Activated T-cell treated with anti-CD3 and anti-CD28 coated beads, Interleukin-2, amount 50 U/mL, for 4 hours (primary cell): ENCODE data around the gene MAB21L2. TPM values are rescaled to one million over a fixed set of nuclear protein-coding genes. Genes with fewer than 3 reads are reported as not detected.
"Not testable (repeated sequence)": the region's sequence is repeated elsewhere in the genome, so short reads cannot be mapped to it uniquely, and the experiment has no call there.

Experiments
- ATAC-seq, 2 donors: fragments of 200-7000 bp; cut with Tn5 transposase; one replicate each; pipeline ENCODE4 v1.10.0; 2021
- DNase-seq: peaks from one replicate; pipeline ENCODE4 v3.0.0-alpha.2; 2020
- H3K27me3 Mint-ChIP-seq: one replicate; pipeline ENCODE4 v1.8.0; 2021; ENCODE audit warnings: low read depth, mixed read lengths
- H3K36me3 Mint-ChIP-seq: one replicate; pipeline ENCODE4 v1.8.0; 2022; ENCODE audit warnings: mixed read lengths; ENCODE audit not compliant: insufficient read depth
- H3K4me1 Mint-ChIP-seq: one replicate; pipeline ENCODE4 v1.8.0; 2021; ENCODE audit warnings: low read depth, mixed read lengths
- H3K4me3 Mint-ChIP-seq: one replicate; pipeline ENCODE4 v1.8.0; 2021; ENCODE audit warnings: mild to moderate bottlenecking, moderate library complexity, mixed read lengths
- H3K9me3 Mint-ChIP-seq: one replicate; pipeline ENCODE4 v1.8.0; 2021; ENCODE audit warnings: mixed read lengths
- total RNA-seq, 3 donors: library from RNA; stranded (reverse); gene quantifications; one replicate each; pipeline ENCODE4 v1.2.1, GENCODE V29; 2021

The MAB21L2 gene
- not detected for total RNA-seq

DNA sequence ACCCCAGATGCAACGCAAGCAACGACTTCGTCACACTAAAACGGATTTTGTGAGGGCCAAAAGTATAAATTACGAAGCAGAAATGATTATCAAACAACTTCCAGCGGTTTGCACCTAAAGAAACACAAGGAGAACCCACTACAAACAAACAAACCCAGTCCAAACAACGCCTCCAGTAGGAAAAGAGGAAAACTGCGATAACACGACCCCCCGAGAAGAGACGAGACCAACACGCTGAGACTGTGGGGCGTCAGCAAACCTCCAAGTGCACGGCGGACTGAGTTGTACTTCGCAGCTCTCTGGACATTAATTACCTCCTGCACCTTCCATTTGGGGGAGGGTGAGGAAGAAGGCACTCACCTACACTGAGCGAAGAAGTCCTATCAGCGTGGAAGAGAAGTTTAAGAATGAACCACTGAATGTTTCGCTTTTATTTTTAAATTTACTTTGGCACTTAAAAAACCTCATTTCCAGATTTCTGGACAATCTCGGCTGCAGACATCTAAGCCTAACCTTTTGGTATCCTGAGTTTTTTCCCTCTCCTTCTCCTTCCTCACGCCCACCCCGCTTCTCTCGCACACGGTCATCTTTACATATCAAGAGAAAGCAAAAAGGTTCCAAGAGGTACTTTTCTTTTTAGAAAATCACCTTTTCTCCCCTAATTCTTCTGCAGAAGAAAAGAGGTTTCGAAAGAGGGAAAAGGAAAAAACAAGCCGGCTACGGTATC, at the start of gene MAB21L2:
MAB21L2 (plus strand) TSS at position 6 of the 727 bp plus-strand sequence. CDS start 879 bp downstream, outside the sequence.
- no peaks in the 10 kb centered on the region for H3K9me3 Mint-ChIP-seq
- no peak for ATAC-seq
- DNase-seq: no peak
- peaks cover 2% of the 10 kb centered on the region for H3K4me1 Mint-ChIP-seq
- H3K4me3 Mint-ChIP-seq: no peak within 1 kb of the TSS
- H3K36me3 Mint-ChIP-seq: peaks cover 42% of the 10 kb centered on the region
- no peaks in the 10 kb centered on the region for H3K27me3 Mint-ChIP-seq

DNA sequence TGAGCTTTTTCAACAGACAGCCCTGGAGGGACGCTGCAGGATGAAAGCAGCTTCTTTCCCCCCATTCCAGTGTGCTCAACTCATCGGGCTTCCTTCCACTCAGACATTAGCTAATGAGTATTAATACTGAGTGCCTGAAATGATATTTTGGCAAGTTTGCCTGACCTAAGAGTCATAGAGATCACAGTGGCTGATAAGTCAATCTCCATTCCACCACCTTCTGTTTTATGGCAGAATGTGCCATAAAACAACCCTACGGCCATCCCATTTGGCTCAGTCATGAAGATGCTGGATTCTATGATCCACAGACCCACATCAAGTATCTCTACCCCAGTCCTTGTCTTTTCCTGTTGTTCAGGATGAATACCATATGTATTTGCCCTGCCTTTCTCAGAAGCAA, 48.3 kb upstream of the MAB21L2 start:
- H3K27me3 Mint-ChIP-seq: no peaks in the 10 kb centered on the region
- H3K4me3 Mint-ChIP-seq: no peak overlapping the region
- no peaks in the 10 kb centered on the region for H3K9me3 Mint-ChIP-seq
- peaks cover 17% of the 10 kb centered on the region for H3K36me3 Mint-ChIP-seq
- ATAC-seq: no peak
- DNase-seq: no peak
- no peaks in the 10 kb centered on the region for H3K4me1 Mint-ChIP-seq

DNA sequence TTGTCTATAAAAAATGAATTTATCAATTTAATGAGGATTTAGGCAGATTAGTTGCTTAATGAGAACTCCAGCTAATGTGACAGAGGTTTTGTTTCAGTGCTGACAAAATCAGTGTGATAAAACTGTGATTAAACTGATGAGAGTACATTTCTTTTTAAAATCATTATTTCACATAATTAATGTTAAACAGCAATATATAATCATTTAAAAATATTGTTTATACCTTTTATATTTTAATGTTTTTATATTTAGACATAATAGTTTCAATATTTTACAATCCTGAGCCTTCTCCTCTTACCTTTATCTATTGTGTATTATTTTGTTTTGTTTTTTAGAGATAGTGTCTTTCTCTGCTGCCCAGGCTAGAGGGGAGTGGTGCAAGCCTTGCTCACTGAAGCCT, 47.1 kb upstream of the MAB21L2 start:
- DNase-seq (no peak), ATAC-seq (no peak)
- no peak overlapping the region for H3K4me3 Mint-ChIP-seq
- no peaks in the 10 kb centered on the region for H3K9me3 Mint-ChIP-seq
- no peaks in the 10 kb centered on the region for H3K27me3 Mint-ChIP-seq
- H3K4me1 Mint-ChIP-seq: no peaks in the 10 kb centered on the region
- peaks cover 21% of the 10 kb centered on the region for H3K36me3 Mint-ChIP-seq

DNA sequence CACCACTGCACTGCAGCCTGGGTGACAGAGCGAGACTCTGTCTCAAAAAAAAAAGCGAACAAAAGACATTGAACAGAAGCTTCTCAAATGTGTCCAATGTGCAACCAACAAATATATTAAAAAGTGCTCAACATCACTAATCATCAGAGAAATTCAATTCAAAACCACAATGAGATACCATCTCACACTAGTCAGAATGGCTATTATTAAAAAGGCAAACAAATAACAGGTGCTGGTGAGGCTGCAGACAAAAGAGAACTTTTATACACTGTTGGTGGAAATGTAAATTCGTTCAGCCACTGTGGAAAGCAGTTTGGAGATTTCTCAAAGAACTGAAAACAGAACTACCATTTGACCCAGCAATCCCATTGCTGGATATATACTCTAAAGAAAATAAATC, 44.0 kb upstream of the MAB21L2 start:
- not testable (repeated sequence) for H3K27me3 Mint-ChIP-seq, H3K9me3 Mint-ChIP-seq, ATAC-seq, H3K4me1 Mint-ChIP-seq, H3K4me3 Mint-ChIP-seq, DNase-seq
- peaks cover 10% of the 10 kb centered on the region for H3K36me3 Mint-ChIP-seq

DNA sequence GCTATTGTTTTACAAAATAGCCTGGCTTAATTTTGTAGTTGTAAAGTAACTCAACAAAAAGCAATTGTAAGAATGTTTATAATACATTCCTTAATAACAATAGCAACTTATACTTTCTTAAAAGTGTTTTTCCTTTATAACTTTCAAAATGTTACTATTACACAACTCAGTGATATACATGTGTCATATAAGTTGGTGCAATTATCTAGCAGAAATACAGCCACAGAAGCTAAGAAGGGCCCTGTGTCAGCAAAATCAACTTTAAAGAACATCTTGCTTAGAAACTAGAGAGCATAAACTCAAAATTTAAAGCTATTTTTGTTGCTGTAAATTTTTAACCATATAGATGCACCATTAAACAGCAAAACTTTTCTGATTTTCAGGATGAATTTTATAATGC, 41.4 kb upstream of the MAB21L2 start:
- H3K9me3 Mint-ChIP-seq: no peaks in the 10 kb centered on the region
- no peaks in the 10 kb centered on the region for H3K4me1 Mint-ChIP-seq
- no peak for ATAC-seq
- DNase-seq: no peak
- H3K4me3 Mint-ChIP-seq: no peak overlapping the region
- peaks cover 12% of the 10 kb centered on the region for H3K36me3 Mint-ChIP-seq
- no peaks in the 10 kb centered on the region for H3K27me3 Mint-ChIP-seq

DNA sequence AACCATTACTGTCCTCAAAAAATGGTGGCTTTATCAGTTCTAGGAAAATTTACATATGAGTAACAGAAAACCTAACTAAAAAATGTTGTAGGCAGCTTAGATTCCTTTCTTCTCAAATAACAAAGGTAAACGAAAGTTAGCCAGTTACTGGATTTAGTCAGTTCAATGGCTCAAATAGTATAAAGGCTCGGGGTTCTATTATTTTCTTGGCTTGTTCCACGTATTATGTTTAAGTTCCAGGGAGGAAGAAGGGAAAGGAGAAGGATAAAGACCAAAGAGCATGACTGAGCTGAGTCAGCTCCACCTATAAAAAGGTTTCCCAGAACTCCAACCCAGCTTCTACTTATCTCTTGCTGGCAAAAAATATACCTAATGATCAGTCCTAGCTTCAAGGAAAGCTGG, 41.0 kb upstream of the MAB21L2 start:
- DNase-seq: no peak
- Mint-ChIP-seq H3K27me3 (no peaks in the 10 kb centered on the region), H3K36me3 (peaks cover 12% of the 10 kb centered on the region), H3K9me3 (no peaks in the 10 kb centered on the region), H3K4me1 (no peaks in the 10 kb centered on the region), H3K4me3 (no peak overlapping the region)
- ATAC-seq: no peak

DNA sequence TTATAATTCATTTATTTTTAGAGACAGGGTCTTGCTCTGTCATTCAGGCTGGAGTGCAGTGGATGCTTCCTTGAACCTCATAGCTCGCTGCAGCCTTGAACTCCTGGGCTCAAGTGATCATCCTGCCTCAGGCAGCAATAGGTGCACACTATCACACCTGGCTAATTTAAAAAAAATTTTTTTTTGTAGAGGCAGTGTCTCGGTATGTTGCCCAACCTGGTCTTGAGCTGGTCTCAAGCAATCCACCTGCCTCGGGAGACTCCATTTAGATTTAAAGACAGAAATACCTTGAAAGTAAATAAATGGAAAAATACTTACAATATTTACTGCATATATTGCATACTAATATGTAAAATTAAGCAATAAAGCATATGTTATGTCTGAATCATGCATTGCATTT, 40.3 kb upstream of the MAB21L2 start:
- Mint-ChIP-seq H3K4me1 (no peaks in the 10 kb centered on the region), H3K27me3 (no peaks in the 10 kb centered on the region), H3K4me3 (no peak overlapping the region), H3K9me3 (no peaks in the 10 kb centered on the region), H3K36me3 (peaks cover 12% of the 10 kb centered on the region)
- ATAC-seq: no peak
- DNase-seq: no peak

DNA sequence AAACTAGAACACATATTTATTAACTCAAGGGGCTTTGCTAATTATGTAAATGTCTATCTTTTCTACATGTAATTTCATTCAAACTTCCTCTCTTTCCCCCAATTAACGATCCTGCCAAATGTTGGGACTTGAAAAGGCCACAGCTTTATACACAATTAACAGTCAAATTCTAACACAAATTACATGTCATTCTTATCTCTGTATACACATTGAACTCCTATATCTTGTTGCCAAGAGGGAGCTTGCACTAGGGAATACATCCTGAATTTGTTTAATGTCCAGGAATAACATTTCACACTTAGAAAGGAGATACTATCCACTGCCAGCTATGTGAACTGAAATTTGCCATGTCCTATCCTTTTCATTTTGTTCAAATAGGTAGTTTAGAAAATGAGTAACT, 38.9 kb upstream of the MAB21L2 start:
- H3K9me3 Mint-ChIP-seq: no peaks in the 10 kb centered on the region
- H3K27me3 Mint-ChIP-seq: no peaks in the 10 kb centered on the region
- no peaks in the 10 kb centered on the region for H3K4me1 Mint-ChIP-seq
- H3K36me3 Mint-ChIP-seq: peaks cover 13% of the 10 kb centered on the region
- no peak overlapping the region for H3K4me3 Mint-ChIP-seq
- no peak for ATAC-seq
- no peak for DNase-seq

DNA sequence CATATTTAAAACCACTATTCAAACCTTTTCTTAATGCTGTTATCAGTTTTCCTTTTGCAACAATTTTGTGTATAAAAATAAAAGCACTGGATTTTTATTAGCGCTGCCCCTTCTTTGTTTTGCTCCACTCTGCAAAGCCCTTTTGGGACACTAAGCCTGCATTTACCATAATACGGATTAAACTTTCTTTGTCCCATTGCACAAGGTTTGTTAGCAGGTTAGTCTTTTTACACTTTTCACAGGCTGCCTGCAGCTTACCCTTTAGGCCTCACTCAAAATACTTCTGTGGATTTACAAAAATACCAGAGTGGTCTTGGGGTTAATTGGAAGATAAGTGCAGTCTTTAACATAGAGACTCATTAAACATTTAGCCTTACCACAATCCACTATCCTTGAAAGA, 35.7 kb upstream of the MAB21L2 start:
- Mint-ChIP-seq H3K27me3 (no peaks in the 10 kb centered on the region), H3K4me1 (no peaks in the 10 kb centered on the region), H3K36me3 (peaks cover 4% of the 10 kb centered on the region), H3K4me3 (no peak overlapping the region), H3K9me3 (no peaks in the 10 kb centered on the region)
- DNase-seq (no peak), ATAC-seq (no peak)

DNA sequence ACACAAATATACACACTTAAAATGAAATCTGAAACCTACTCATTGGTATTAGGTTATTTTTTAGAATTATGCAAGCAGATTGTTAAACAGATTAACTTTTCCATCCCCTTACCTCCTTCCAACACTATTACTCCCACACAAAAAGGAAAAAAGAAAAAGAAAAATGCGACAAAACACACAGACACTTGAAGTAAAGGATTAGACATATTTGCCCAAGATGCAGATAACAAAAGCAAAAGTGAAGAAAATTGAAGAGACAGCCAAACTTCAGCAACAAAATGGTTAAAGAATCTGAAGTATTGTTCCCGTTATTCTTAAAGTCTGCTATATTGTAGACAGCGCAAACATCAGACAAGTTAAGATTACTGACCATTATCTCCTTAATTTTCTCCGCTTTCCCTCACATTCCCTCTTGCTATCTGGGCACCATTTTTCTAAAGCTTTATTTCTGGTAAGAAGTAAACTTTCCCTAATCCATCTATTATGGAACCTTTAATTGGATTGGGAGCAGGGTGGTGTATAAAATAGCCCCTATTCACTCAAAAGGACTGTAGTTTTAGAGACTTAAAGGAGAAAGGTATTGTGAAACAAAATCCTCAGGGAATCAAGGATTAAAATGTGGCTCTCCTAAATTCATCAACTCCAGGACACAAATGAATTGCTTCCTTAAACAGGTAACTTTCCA, 34.7 kb upstream of the MAB21L2 start:
- Mint-ChIP-seq H3K4me1 (no peaks in the 10 kb centered on the region), H3K9me3 (no peaks in the 10 kb centered on the region), H3K27me3 (no peaks in the 10 kb centered on the region), H3K4me3 (no peak overlapping the region), H3K36me3 (peaks cover 9% of the 10 kb centered on the region)
- DNase-seq (no peak), ATAC-seq (no peak)

DNA sequence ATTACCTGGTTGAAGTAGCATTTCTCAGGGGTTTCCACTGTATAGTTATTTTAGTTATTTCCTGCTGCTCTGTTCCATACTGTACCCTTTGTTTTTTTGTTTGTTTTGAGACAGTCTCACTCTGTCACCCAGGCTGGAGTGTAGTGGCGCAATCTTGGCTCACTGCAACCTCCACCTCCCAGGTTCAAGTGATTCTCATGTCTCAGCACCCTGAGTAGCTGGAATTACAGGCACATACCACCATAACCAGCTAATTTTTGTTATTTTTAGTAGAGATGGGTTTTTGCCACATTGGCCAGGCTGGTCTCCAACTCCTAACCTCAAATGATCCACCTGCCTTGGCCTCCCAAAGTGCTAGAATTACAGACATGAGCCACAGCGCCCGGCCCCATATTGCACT, 24.1 kb upstream of the MAB21L2 start:
- H3K27me3 Mint-ChIP-seq, H3K4me3 Mint-ChIP-seq: not testable (repeated sequence)

DNA sequence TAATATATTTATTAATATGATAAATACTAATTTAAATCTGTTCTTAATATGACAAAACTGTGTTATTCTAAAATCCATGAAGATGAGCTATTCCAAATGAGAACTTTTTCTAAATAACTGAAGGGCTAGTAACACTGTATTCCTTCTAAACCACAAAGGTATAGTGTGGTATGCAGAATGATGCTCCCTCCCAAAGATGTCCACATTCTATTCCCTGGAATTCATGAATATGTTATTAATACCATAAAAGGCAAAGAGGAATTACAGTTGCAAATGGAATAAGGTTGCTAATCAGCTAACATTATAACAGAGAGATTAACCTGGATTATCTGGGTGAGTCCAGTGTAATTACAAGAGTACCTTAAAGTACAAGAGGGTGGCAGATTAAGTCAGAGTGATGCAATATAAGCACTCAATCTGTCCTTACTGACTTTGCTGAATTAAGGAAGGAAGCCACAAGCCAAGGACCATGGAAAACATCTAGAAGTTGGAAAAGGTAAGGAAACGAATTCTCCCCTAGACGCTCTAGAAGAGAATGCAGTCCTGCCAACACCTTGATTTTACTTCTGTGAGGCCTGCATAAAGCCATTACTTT, 20.7 kb upstream of the MAB21L2 start:
- ATAC-seq: no peak
- Mint-ChIP-seq H3K4me1 (no peaks in the 10 kb centered on the region), H3K9me3 (peaks cover 3% of the 10 kb centered on the region), H3K27me3 (no peaks in the 10 kb centered on the region), H3K4me3 (no peak overlapping the region), H3K36me3 (peaks cover 40% of the 10 kb centered on the region)
- DNase-seq: no peak

More for the DNA sequence above, 24.1 kb upstream of the MAB21L2 start:
- DNase-seq, H3K9me3 Mint-ChIP-seq, ATAC-seq, H3K4me1 Mint-ChIP-seq: not testable (repeated sequence)
- peaks cover 35% of the 10 kb centered on the region for H3K36me3 Mint-ChIP-seq

DNA sequence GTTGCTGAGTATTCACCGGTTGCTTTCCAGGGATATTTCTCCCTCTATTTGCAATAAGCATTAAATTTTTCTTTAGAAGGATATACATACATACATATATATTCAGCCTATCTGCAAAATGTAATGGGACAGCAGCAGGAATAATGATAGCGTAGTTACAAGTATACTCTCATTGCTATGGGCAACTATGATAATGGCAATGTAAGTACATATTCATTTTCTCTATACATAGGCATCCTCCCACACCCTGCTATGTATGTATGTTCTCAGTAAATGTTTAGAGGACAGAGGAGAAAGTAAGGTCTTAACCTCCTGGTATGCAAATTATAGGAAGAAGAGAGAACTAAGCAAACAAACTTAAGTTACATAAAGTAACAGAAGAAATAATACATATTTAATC, 19.7 kb upstream of the MAB21L2 start:
- H3K9me3 Mint-ChIP-seq: peaks cover 3% of the 10 kb centered on the region
- no peak overlapping the region for H3K4me3 Mint-ChIP-seq
- no peak for DNase-seq
- H3K36me3 Mint-ChIP-seq: peaks cover 38% of the 10 kb centered on the region
- H3K4me1 Mint-ChIP-seq: no peaks in the 10 kb centered on the region
- no peaks in the 10 kb centered on the region for H3K27me3 Mint-ChIP-seq
- ATAC-seq: no peak

DNA sequence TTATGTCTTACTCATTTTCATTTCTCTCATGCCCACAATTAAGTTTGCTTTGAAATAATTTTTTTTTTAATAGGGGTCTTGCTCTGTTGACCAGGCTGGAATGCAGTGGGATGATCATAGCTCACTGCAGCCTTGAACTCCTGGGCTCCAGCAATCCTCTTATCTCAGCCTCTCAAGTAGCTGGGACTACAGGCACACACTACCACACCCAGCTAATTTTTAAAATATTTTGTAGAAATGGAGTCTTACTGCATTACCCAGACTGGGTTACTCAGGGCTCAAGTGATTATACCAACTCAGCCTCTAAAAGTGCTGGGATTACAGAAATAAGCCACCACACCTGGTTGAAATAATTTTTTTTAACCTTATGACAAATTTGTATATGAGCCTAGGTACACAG, 19.2 kb upstream of the MAB21L2 start:
- H3K9me3 Mint-ChIP-seq: peaks cover 3% of the 10 kb centered on the region
- H3K4me1 Mint-ChIP-seq: no peaks in the 10 kb centered on the region
- ATAC-seq (no peak), DNase-seq (no peak)
- no peaks in the 10 kb centered on the region for H3K27me3 Mint-ChIP-seq
- no peak overlapping the region for H3K4me3 Mint-ChIP-seq
- H3K36me3 Mint-ChIP-seq: peaks cover 38% of the 10 kb centered on the region

DNA sequence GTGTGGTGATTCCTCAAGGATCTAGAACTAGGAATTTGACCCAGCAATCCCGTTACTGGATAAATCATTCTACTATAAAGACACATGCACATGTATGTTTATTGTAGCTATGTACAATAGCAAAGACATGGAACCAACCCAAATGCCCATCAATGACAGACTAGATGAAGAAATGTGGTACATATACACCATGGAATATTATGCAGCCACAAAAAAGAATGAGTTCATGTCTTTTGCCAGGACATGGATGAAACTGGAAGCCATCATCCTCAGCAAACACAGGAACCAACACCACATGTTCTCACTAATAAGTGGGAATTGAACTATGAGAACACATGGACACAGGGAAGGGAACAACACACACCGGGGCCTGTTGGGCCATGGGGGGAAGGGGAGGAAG, 17.0 kb upstream of the MAB21L2 start:
- not testable (repeated sequence) for H3K4me1 Mint-ChIP-seq, ATAC-seq, DNase-seq, H3K27me3 Mint-ChIP-seq, H3K9me3 Mint-ChIP-seq, H3K4me3 Mint-ChIP-seq
- H3K36me3 Mint-ChIP-seq: peaks cover 41% of the 10 kb centered on the region
